NCI-H1092 treated with DMSO at 0.1 percent for 48 hours (cell line): ENCODE results near the gene OSGIN1.
A peak's percentile ranks its signal among the peaks of the same experiment; 100 is the strongest.
"Not testable (repeated sequence)": the region's sequence is repeated elsewhere in the genome, so short reads cannot be mapped to it uniquely, and the experiment has no call there.

ENCODE experiments used
- DNase-seq: peaks from one replicate; lab custom pipeline; 2025; lab: John Stamatoyannopoulos, UW

OSGIN1 gene

GRCh38 chr16:83941546-83941945 lies 11.5 kb upstream of the OSGIN1 start:
- DNase-seq = not testable (repeated sequence)

DNA sequence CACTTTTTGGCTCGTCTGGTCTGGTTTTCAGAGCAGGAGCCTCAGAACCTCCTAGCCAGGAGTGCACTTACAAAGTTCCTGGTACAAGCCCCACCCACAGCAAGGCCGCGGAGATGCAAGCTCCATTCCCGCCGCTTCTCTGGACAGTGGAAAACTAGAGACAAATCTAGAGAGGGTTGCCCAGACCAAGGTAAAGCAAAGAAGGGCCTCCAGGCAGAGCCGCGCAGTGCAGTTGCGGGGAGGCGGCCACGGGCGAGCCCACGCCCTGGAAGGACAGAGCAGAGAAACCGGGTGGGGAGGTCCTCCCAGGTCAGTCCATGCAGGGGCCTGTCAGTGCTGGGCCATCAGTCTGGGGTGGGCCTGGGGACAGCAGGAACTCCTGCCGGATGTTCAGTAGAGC lies 11.0 kb upstream of the OSGIN1 start:
- no peak for DNase-seq

DNA sequence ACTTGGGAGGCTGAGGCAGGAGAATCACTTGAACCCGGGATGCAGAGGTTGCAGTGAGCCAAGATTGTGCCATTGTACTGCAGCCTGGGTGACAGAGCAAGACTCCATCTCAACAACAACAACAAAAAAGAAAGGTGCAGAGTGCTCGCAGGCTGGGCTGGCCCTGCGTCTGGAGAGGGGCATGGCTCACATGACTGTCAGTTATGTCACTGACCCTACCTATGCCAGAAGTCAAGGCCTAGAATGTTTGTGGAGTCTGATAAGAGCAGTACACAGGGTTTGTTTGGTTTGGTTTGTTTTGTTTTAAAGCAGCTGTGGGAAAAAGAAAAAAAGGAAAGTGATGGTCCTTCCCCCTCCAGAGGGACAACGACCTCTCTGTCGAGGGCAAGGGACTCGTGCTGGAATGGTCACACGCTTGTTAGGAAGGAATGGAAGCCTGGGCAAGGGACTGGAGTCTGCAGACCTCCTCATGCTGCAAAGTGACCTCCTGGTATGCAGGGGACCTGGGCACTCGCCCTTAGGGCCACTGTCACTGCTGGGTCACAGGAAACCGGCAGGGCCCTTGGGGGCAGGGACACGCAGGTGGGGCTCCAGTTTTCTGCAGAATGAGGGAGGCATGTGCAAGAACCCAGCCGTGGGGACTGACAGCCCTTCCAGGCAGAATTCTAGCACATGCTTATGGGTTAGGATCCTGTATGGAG lies 10.1 kb upstream of the OSGIN1 start:
- no peak for DNase-seq

GRCh38 chr16:83943516-83944050 lies 9.5 kb upstream of the OSGIN1 start:
- no peak for DNase-seq

DNA sequence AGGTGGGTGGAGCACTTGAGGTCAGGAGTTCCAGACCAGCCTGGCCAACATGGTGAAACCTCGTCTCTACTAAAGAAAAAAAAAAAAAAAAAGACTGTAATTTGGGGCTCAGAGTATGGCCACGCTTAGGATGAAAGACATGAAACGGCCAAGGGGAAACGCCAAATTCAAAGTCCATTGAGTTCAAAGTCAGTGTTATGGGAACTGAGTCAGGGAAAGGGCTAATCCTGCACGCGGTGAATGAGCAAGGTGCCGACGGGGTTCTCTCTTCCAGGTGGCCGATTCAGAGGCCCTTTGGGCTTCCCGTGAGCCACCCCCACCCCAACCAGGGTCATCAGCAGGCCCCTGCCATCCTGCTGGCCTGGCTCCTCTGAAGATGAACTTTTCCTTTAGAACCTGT lies 7.5 kb upstream of the OSGIN1 start:
- DNase-seq = no peak

- no peak for DNase-seq
Measured at GRCh38 chr16:83946154-83946780, 6.8 kb upstream of the OSGIN1 start.

- no peak for DNase-seq
Measured at GRCh38 chr16:83946781-83947566, 6.1 kb upstream of the OSGIN1 start.

DNA sequence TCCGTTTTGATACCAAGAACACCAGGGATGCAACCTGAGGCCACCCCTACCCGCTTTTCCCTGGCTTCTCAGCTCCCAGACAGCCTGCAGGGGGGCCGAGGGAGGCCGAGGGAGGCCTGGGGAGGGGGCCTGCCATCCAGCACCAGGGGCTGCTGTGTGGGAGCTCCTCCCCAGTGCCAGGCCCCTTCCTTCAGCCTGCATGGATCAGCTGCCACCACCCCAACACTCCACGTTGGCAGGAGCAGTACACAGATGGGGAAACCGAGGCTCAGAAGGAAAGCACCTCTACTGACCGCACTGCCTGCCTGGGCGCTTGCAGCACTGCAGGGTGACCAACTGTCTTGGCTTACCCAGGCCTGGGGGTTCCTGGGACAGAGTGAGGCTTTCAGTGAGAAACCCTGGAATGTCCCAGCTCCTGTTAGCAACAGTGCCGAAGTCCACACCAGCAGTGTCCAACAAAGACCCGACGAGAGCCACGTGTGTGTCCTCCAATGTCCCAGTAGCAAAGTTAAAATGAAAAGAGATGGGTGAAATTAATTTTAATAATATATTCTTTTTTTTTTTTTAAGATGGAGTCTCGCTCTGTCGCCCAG lies 5.3 kb upstream of the OSGIN1 start:
- no peak for DNase-seq

- DNase-seq = no peak
Measured at GRCh38 chr16:83948914-83949723, 3.9 kb upstream of the OSGIN1 start.

- DNase-seq = no peak
Measured at GRCh38 chr16:83949724-83950001, 3.4 kb upstream of the OSGIN1 start.

GRCh38 chr16:83950862-83951399 lies 2.1 kb upstream of the OSGIN1 start:
- DNase-seq = not testable (repeated sequence)

- DNase-seq = no peak
Measured at GRCh38 chr16:83951544-83951943, 1.5 kb upstream of the OSGIN1 start.

DNA sequence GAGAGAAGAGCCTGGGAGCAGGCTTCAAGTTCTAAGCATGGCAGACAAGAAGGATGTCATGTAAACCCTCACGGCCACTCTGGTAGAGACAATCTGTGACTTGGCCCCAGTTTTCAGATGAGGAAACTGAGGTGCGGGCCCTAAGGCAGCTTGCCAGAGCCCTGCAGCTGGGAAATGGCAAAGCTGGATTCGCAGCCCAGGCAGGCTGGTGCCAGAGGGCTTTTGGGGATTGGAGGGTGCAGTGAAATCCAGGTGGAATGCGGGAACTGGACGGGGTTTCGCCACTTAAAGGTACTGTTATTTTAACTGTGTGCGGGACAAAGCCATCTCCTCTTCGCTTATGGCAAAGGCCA lies 477 bp upstream of the OSGIN1 start:
- DNase-seq = no peak

GRCh38 chr16:83953796-83954576 lies 946 bp downstream of the OSGIN1 start:
- no peak for DNase-seq

DNA sequence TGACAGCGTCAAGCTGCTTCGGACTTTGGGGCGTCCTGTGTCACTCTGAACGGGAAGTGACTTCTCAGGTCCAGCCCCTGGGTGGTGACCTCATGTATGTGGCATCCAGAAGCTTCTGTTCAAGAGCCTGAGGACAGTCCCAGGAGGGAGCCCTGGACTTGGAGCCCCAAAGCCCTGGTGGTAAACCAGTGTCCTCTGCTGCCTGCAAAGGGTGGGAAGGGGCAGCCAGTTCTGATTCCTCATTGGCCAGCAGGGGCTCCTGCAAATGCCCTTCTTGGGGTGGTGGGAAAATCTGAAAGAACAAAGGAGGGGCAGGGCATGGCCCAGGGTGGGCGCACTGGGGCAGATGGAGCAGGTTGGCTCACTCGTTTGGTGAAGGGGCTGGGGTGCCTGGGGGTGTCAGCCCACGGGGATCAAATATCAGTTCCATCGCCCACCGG lies 1.6 kb downstream of the OSGIN1 start:
- DNase-seq = no peak

- DNase-seq = no peak
Measured at GRCh38 chr16:83955218-83956130, 2.4 kb downstream of the OSGIN1 start.

DNA sequence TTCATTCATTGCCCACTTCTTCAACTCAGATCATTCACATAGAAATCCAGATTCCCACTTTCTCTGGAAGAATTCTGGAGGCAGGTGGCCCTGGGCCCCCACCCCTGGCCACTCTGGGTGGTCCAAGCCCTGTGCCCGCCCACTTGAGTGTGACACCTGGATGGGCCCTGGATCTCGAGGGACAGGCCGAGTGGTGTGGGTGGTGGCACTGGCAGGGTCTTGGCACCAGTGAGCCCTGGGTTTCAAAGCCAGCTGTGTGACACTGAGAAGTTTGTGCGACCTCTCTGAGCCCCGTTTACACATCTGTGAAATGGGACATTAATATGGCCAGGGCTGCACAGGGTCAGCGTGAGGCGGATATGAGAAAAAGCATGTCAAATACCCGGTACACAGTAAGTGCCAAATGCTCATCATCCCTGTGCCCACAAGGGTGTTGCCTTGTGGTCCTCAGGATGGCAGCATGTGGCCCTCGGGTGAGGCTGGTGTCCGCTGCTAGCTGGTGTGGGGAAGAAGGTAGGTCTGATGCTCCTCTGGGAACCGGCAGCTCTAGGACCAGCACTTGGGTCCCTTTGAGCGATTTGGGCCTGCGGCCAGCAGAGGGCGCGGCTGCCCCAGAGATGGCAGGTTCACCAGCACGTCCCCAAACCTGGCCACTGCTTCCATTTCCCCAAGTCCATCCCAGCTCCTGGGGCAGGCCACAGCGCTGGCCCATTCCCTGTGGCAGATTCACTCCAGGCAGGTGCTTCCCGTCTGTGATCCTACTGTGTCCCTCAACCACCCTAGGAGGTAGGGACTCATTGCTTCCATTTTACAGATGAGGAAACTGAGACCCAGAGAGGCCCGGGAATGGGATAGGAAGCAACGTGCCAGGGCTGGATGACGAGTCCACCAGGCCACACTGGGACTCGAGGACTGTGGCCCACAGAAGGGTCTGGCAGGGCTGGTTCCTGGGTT lies 3.6 kb downstream of the OSGIN1 start:
- DNase-seq = peak; percentile 60

DNA sequence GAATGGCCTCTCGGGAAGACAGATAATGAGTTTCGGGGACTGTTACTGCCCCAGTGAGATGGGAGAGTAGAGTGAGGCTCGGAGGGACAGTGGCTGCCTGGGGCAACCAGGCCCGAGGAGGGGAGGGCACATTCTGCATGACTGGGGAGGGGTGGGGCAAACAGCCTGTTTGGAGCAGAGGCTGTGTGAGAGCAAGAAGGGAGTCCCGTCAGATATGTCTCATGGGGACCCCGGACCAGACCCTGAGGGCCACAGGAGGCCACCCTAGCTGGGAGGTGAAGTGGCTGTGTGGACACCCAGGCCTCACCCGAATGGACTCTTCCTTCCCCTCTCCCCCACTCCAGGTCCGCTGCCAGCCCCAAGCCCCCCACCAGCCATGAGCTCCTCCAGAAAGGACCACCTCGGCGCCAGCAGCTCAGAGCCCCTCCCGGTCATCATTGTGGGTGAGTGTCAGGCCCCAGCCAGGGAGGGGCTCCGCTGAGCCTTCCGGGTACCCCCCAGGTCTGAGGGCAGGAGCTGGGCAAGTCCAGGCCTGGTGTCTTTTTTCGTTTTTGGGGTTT lies 4.3 kb downstream of the OSGIN1 start:
- DNase-seq = no peak
